Stimulated activated CD8-positive, alpha-beta memory T cell treated with anti-CD3 and anti-CD28 coated beads, Interleukin-12 subunit alpha, Interleukin-12 subunit beta, amount 100 ng/mL, for 1 hour (primary cell): Measurements from ENCODE around the gene ACER3.
"Not testable (repeated sequence)": the region's sequence is repeated elsewhere in the genome, so short reads cannot be mapped to it uniquely, and the experiment has no call there.

ENCODE experiments used
- DNase-seq: peaks from one replicate; pipeline ENCODE4 v3.0.0-alpha.2; 2020; ENCODE audit warnings: low read depth

Gene ACER3

GRCh38 chr11:77058900-77059299, 198.2 kb downstream of the ACER3 start:
- no peak for DNase-seq

GRCh38 chr11:77059806-77060205, 199.1 kb downstream of the ACER3 start:
- no peak for DNase-seq

GRCh38 chr11:77060234-77060633, 199.5 kb downstream of the ACER3 start:
- DNase-seq, result no peak

GRCh38 chr11:77061258-77061657, 200.5 kb downstream of the ACER3 start:
- DNase-seq, result not testable (repeated sequence)

- no peak for DNase-seq
Measured at GRCh38 chr11:77062924-77063323, 202.2 kb downstream of the ACER3 start.

GRCh38 chr11:77063407-77063806, 202.7 kb downstream of the ACER3 start:
- DNase-seq, result no peak

GRCh38 chr11:77063861-77064260, 203.1 kb downstream of the ACER3 start:
- no peak for DNase-seq

GRCh38 chr11:77064648-77065217, 204.0 kb downstream of the ACER3 start:
- no peak for DNase-seq

- DNase-seq, result no peak
Measured at GRCh38 chr11:77065878-77066228, 205.1 kb downstream of the ACER3 start.

GRCh38 chr11:77066229-77067042, 205.7 kb downstream of the ACER3 start, which contains the start of gene CAPN5:
Gene CAPN5, plus strand, starts transcription at chr11:77066971. Its CDS starts 17,916 bp downstream, at chr11:77084887.
- peak; percentile 76 for DNase-seq

- no peak for DNase-seq
Measured at GRCh38 chr11:77067861-77068443, 207.2 kb downstream of the ACER3 start.

GRCh38 chr11:77068457-77069335, 208.0 kb downstream of the ACER3 start:
- DNase-seq, result no peak

GRCh38 chr11:77069336-77069968, 208.7 kb downstream of the ACER3 start:
- DNase-seq, result no peak

- no peak for DNase-seq
Measured at GRCh38 chr11:77069969-77070582, 209.4 kb downstream of the ACER3 start.

- no peak for DNase-seq
Measured at GRCh38 chr11:77071077-77071476, 210.4 kb downstream of the ACER3 start.

GRCh38 chr11:77071671-77072605, 211.2 kb downstream of the ACER3 start:
- no peak for DNase-seq

GRCh38 chr11:77072851-77073327, 212.2 kb downstream of the ACER3 start:
- no peak for DNase-seq

- DNase-seq, result no peak
Measured at GRCh38 chr11:77073328-77074001, 212.7 kb downstream of the ACER3 start.

GRCh38 chr11:77074205-77074604, 213.5 kb downstream of the ACER3 start:
- DNase-seq, result no peak
